ENCODE data around the gene ELP2.

The ELP2 gene

DNA sequence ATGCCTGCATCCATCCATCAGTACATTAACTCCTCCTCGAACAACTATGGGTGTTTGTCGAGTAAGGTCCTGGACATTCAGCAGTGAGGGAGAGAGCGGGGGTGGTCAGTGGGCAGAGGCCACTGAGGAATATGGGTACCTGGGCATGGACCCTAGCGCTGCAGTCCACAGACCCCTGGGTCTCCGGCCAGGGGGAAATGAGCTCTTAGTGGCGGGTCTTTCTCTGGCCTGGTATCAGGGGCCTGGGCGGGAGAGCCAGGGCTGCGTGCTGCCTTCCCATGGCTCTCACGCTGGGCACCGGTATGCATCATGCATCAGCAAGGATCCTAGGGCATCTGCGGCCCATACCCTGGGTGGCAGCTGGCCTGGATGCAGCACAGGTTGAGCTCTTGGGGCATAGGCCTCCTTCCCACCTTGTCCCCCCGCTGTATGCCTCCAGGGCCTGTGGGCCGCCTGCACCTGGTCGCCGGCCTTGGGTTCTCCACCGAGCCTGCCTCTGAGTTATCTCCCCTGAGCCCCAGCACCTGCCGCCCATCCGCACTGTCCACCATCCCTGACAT is 56.3 kb downstream of the ELP2 start:
- Mint-ChIP-seq H3K27me3 (peaks cover 29% of the 10 kb centered on the region), H3K27ac (no peak overlapping the region), H3K4me3 (peak overlapping the region; percentile 51), H3K9me3 (no peaks in the 10 kb centered on the region), H3K4me1 (ENCODE audit: low read depth) (peaks cover 10% of the 10 kb centered on the region), H3K36me3 (ENCODE audit: low read depth) (no peaks in the 10 kb centered on the region)

DNA sequence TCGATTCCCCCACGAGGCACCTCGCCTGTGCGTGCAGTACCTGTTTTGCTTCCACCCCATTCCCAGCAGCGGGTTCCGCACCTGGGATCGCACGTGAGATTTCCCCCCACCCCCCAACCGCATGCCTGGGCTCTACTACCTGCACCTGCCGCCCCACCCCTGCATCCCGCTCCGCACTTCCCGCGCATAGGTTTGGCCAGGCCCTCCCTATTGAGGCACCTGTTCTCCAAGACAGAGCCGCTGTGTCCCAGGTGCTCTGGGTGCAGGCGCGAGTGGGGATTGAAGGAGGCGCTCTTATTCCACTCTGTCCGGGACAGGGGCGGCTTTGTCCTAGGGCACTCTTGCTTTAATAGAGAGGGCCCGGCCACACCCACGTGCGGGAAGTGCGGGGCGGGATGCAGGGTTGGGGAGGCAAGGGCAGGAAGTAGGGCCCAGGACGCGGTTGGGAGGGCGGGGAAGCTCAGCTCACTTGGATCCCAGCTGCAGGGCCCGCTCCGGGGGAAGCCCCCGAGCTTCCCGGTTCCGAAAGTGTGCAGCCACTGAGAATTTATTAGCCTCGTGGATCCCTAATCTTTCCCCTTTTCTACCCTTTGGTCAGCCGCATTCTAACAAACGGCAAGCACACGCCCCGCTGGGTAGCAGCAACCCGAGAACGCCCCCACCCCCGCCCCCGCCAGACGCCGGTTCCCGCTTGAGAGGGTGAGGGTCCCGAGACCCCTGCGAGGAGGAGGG is 56.9 kb downstream of the ELP2 start:
- peaks cover 32% of the 10 kb centered on the region for H3K27me3 Mint-ChIP-seq
- peaks cover 10% of the 10 kb centered on the region for H3K4me1 Mint-ChIP-seq (ENCODE audit: low read depth)
- H3K9me3 Mint-ChIP-seq: no peaks in the 10 kb centered on the region
- peak overlapping the region; percentile 79 for H3K4me3 Mint-ChIP-seq
- H3K36me3 Mint-ChIP-seq (ENCODE audit: low read depth): no peaks in the 10 kb centered on the region
- no peak overlapping the region for H3K27ac Mint-ChIP-seq

- Mint-ChIP-seq H3K27ac (peak within 1 kb of the TSS; percentile 27), H3K27me3 (peaks cover 38% of the 10 kb centered on the region), H3K4me1 (ENCODE audit: low read depth) (peaks cover 10% of the 10 kb centered on the region), H3K4me3 (peak within 1 kb of the TSS; percentile 79), H3K36me3 (ENCODE audit: low read depth) (no peaks in the 10 kb centered on the region), H3K9me3 (no peaks in the 10 kb centered on the region)
These were observed 57.6 kb downstream of the ELP2 start, which contains the start of gene MOCOS for GRCh38 chr18:36187193-36187825. Gene MOCOS, plus strand, starts transcription at chr18:36187497. Its CDS starts 43 bp downstream, at chr18:36187540.

GRCh38 chr18:36187826-36188721 is 58.4 kb downstream of the ELP2 start:
- Mint-ChIP-seq H3K4me1 (ENCODE audit: low read depth) (peaks cover 10% of the 10 kb centered on the region), H3K36me3 (ENCODE audit: low read depth) (no peaks in the 10 kb centered on the region), H3K9me3 (no peaks in the 10 kb centered on the region), H3K27me3 (peaks cover 38% of the 10 kb centered on the region), H3K4me3 (peak overlapping the region; percentile 73), H3K27ac (peak overlapping the region; percentile 27)

- Mint-ChIP-seq H3K4me3 (peak overlapping the region; percentile 73), H3K9me3 (no peaks in the 10 kb centered on the region), H3K4me1 (ENCODE audit: low read depth) (peaks cover 10% of the 10 kb centered on the region), H3K36me3 (ENCODE audit: low read depth) (no peaks in the 10 kb centered on the region), H3K27me3 (peaks cover 38% of the 10 kb centered on the region), H3K27ac (no peak overlapping the region)
These were observed 59.2 kb downstream of the ELP2 start for GRCh38 chr18:36188916-36189315.

DNA sequence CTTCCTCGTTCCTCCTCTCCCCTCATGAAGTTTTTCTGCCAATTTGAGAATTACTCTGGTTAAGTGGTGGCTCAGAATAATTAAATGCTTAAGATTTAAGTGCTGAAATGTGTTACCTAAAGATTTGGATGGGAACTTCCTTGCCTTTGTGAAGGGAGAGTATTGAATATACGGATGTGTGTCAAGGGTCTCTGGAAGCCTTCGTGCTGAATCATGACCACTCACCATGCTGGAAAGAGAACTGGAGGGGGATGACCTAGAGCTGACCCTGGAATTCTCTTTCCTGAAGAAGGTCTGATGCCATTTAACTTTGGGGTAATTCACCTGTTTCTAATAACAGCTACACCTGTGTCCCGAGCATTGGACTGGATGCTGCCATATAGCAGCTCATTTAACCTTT is 59.8 kb downstream of the ELP2 start:
- no peak overlapping the region for H3K4me3 Mint-ChIP-seq
- no peaks in the 10 kb centered on the region for H3K36me3 Mint-ChIP-seq (ENCODE audit: low read depth)
- peaks cover 38% of the 10 kb centered on the region for H3K27me3 Mint-ChIP-seq
- H3K27ac Mint-ChIP-seq: no peak overlapping the region
- peaks cover 10% of the 10 kb centered on the region for H3K4me1 Mint-ChIP-seq (ENCODE audit: low read depth)
- H3K9me3 Mint-ChIP-seq: no peaks in the 10 kb centered on the region

DNA sequence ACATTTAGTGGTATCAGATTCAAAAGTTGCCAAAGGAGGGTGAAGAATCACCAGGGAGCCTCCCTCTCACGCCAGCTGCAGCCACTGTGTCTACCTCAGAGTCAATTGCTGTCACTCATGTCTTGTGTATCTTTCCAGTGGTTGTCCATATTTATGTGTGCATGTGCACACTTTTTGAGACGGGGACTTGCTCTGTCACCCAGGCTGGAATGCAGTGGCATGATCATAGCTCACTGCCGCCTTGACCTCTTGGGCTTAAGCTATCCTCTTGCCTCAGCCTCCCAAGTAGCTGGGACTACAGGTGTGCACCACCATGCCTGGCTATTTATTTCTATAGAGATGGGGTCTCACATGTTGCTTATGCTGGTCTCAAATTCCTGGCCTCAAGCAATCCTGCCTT is 61.6 kb downstream of the ELP2 start:
- peaks cover 38% of the 10 kb centered on the region for H3K27me3 Mint-ChIP-seq
- no peak overlapping the region for H3K4me3 Mint-ChIP-seq
- H3K9me3 Mint-ChIP-seq: no peaks in the 10 kb centered on the region
- H3K36me3 Mint-ChIP-seq (ENCODE audit: low read depth): no peaks in the 10 kb centered on the region
- H3K27ac Mint-ChIP-seq: no peak overlapping the region
- H3K4me1 Mint-ChIP-seq (ENCODE audit: low read depth): peaks cover 10% of the 10 kb centered on the region

DNA sequence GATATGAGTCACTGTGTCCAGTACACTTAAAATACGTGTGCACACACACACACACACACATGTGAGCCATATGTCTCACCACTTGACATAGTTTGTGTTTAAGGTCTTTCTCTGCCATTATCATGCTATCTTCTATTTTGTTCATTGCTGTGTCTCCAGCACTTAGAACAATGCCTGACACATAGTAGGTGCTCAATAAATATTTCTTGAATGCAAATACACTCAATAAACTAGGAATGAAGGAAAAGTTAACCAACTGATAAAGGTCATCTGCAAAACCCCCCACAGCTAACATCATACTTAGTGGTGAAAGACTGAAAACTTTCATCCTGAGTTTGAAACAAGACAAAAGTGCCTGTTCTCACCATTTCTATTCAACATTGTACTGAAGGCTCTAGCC is 62.0 kb downstream of the ELP2 start:
- no peaks in the 10 kb centered on the region for H3K36me3 Mint-ChIP-seq (ENCODE audit: low read depth)
- H3K4me1 Mint-ChIP-seq (ENCODE audit: low read depth): peaks cover 10% of the 10 kb centered on the region
- H3K9me3 Mint-ChIP-seq: no peaks in the 10 kb centered on the region
- H3K27me3 Mint-ChIP-seq: peaks cover 38% of the 10 kb centered on the region
- no peak overlapping the region for H3K27ac Mint-ChIP-seq
- no peak overlapping the region for H3K4me3 Mint-ChIP-seq

DNA sequence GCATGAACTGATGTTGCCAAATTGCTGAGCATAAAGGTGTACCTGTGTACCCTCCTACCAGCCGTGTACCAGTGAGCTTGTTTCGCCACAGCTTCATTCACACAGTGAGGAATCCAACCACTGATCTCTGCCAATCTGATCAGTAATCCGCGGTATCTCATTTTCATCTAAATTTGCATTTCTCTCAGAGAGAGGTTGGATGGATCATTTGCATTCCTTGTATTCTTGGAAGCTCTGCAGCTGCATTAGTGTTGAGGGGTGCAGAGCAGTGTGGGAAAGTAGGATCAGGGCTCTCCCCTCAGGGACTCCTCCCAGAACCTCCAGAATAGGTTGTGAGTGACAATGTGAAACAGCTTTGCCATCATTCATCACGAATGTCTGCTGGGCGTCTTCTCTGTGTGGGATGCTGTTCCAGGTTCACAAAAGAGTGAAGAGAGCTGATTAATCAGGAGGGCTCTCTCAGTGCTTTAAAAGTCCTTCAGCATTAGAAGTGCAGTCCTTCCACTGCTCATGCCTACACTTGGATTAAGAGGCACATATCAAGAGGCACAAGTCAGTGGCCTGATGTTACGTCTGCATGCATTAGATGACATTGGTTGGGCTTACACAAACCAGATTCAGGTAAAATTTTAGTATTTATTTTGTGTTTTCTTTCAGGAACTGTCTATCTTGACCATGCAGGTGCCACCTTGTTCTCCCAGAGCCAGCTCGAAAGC is 65.1 kb downstream of the ELP2 start:
- H3K27ac Mint-ChIP-seq: no peak overlapping the region
- no peak overlapping the region for H3K4me3 Mint-ChIP-seq
- H3K4me1 Mint-ChIP-seq (ENCODE audit: low read depth): no peaks in the 10 kb centered on the region
- no peaks in the 10 kb centered on the region for H3K36me3 Mint-ChIP-seq (ENCODE audit: low read depth)
- peaks cover 18% of the 10 kb centered on the region for H3K27me3 Mint-ChIP-seq
- H3K9me3 Mint-ChIP-seq: no peaks in the 10 kb centered on the region

- no peaks in the 10 kb centered on the region for H3K9me3 Mint-ChIP-seq
- H3K27me3 Mint-ChIP-seq: peaks cover 12% of the 10 kb centered on the region
- no peak overlapping the region for H3K27ac Mint-ChIP-seq
- H3K36me3 Mint-ChIP-seq (ENCODE audit: low read depth): no peaks in the 10 kb centered on the region
- H3K4me1 Mint-ChIP-seq (ENCODE audit: low read depth): no peaks in the 10 kb centered on the region
- H3K4me3 Mint-ChIP-seq: no peak overlapping the region
These were observed 65.9 kb downstream of the ELP2 start for GRCh38 chr18:36195427-36196122.

DNA sequence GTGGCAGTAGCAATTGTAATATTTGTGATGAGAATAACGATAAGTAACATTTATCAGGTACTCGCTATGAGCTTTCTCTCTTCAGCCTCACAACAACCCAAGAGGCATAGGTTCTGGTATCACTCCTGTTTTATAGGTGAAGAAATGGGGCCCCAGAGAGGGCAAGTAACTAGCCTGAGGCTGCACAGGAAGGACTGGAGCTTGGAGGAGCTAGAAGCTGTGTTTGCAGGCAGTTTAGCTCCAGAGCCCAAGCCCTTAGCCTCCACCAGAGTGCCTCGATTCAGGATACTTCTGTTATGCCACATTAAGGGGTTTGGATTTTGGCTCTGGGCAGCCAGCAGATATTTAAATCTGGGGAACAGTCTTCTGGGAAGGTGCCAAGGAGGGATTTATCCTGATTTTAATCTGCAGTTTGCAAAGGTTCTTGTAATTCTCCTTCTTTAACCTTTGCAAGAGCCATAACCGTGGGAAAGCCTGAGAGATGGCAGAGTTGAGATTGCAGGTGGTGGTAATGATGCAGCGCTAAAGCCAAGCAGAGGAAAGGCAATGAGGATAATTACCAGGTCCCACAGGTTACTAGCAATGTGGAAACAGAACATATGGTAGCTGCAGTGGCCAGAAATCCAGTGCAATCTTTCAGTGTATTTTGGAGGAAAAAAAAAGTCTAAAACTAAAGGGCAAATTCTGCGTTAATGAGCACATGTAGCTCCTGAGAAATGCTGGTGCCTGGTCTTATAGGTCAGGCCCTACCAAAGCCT is 66.7 kb downstream of the ELP2 start:
- H3K27ac Mint-ChIP-seq: no peak overlapping the region
- H3K4me1 Mint-ChIP-seq (ENCODE audit: low read depth): no peaks in the 10 kb centered on the region
- H3K9me3 Mint-ChIP-seq: no peaks in the 10 kb centered on the region
- H3K4me3 Mint-ChIP-seq: no peak overlapping the region
- H3K36me3 Mint-ChIP-seq (ENCODE audit: low read depth): no peaks in the 10 kb centered on the region
- H3K27me3 Mint-ChIP-seq: peaks cover 7% of the 10 kb centered on the region

DNA sequence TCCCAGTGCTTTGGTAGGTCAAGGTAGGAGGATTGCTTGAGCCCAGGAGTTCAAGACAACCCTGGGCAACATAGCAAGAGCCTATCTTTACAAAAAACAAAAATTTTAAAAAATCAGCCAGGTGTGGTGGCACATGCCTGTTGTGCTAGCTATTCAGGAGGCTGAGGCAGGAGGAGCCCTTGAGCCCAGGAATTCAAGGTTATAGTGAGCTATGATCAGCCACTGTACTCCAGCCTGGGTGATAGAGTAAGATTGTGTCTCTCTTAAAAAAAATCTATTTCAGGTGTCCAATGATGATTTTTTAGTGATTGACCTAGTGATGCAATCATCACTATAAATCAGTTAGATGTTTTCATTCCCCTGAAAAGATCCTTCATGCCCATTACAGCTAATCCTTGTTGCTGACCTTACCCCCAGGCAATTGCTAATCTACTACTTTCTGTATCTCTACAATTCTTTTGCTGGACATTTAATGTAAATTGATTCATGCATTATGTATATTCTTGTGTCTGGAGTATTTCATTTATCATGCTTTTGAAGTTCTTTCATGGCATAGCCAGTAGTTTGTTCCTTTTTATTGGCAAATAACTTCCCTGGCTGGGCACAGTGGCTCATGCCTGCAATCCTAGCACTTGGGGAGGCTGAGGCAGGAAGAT is 67.9 kb downstream of the ELP2 start:
- Mint-ChIP-seq H3K4me3 (no peak overlapping the region), H3K36me3 (ENCODE audit: low read depth) (no peaks in the 10 kb centered on the region), H3K27ac (no peak overlapping the region), H3K9me3 (no peaks in the 10 kb centered on the region), H3K27me3 (no peaks in the 10 kb centered on the region), H3K4me1 (ENCODE audit: low read depth) (no peaks in the 10 kb centered on the region)

DNA sequence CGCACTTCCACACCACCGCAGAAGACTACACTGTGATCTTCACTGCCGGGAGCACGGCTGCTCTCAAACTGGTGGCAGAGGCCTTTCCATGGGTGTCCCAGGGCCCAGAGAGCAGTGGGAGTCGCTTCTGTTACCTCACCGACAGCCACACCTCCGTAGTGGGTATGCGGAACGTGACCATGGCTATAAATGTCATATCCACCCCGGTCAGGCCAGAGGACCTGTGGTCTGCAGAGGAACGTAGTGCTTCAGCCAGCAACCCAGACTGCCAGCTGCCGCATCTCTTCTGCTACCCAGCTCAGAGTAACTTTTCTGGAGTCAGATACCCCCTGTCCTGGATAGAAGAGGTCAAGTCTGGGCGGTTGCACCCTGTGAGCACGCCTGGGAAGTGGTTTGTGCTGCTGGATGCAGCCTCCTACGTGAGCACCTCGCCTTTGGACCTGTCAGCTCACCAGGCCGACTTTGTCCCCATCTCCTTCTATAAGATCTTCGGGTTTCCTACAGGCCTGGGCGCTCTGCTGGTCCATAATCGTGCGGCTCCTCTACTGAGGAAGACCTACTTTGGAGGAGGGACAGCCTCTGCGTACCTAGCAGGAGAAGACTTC is 70.1 kb downstream of the ELP2 start:
- Mint-ChIP-seq H3K4me3 (no peak overlapping the region), H3K27me3 (no peaks in the 10 kb centered on the region), H3K27ac (no peak overlapping the region), H3K9me3 (no peaks in the 10 kb centered on the region), H3K36me3 (ENCODE audit: low read depth) (no peaks in the 10 kb centered on the region), H3K4me1 (ENCODE audit: low read depth) (no peaks in the 10 kb centered on the region)
